Erythroblast (primary cell): ENCODE results near the gene MLX.

Experiments
- GATA1 ChIP-seq: IDR thresholded peaks from 2 replicates; pipeline ENCODE4 v1.6.1; 2011; ENCODE audit warnings: low read depth, mild to moderate bottlenecking, control low read depth, low read length, moderate library complexity
- POLR2A ChIP-seq: IDR thresholded peaks from 2 replicates; pipeline ENCODE4 v1.6.1; 2011; ENCODE audit warnings: mild to moderate bottlenecking, low read length

DNA sequence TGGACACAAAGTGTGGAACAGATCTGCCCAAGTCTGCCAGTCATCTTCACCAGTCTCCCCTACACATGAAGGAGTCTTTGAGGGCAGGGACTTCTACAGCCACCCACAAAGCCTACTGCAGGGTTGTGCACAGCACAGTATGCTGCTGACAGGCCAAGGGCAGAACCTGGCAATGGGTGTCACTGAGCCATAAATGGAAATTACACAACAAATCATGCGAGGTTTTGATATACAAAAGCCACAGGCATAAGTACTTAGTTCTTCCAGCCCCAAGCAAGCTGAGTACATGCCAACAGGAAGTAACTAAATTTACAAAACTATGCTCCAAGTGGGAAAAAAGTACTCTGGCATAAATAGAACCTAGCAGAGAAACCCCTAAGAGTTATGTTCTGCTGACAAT lies 18.5 kb downstream of the MLX start:
- no peak for TF ChIP-seq POLR2A
- TF ChIP-seq GATA1, result no peak
